GM11168 (cell line): ENCODE results near the gene AHCYL1.
"Not testable (repeated sequence)": the region's sequence is repeated elsewhere in the genome, so short reads cannot be mapped to it uniquely, and the experiment has no call there.

ENCODE experiments used
- in situ Hi-C: fragments of 300-500 bp; cut with MboI; formaldehyde crosslinking; loops from one replicate; pipeline ENCODE4 v1.12.0; 2022; ENCODE audit warnings: low sequenced_read_pairs; ENCODE audit not compliant: unreplicated experiment

The AHCYL1 gene

GRCh38 chr1:110030687-110031086 is 46.1 kb downstream of the AHCYL1 start:
- in situ Hi-C loops = not testable (repeated sequence)

GRCh38 chr1:110032327-110032726 is 47.8 kb downstream of the AHCYL1 start:
- in situ Hi-C loops = no loop called here

GRCh38 chr1:110033421-110033820 is 48.9 kb downstream of the AHCYL1 start:
- in situ Hi-C loops = no loop called here

GRCh38 chr1:110034040-110034450 is 49.5 kb downstream of the AHCYL1 start:
- in situ Hi-C loops = no loop called here

GRCh38 chr1:110034451-110035235 is 50.1 kb downstream of the AHCYL1 start, which contains the start of gene STRIP1:
Gene STRIP1, plus strand, starts transcription at chr1:110034624. Its CDS starts 14 bp downstream, at chr1:110034638.
- in situ Hi-C loops = no loop called here

GRCh38 chr1:110035236-110035752 is 50.7 kb downstream of the AHCYL1 start:
- in situ Hi-C loops = no loop called here

GRCh38 chr1:110038271-110038670 is 53.7 kb downstream of the AHCYL1 start:
- in situ Hi-C loops = no loop called here

GRCh38 chr1:110039641-110040040 is 55.1 kb downstream of the AHCYL1 start:
- in situ Hi-C loops = no loop called here

- in situ Hi-C loops = no loop called here
These were observed 56.0 kb downstream of the AHCYL1 start for GRCh38 chr1:110040548-110040947.

GRCh38 chr1:110043016-110043415 is 58.5 kb downstream of the AHCYL1 start:
- in situ Hi-C loops = no loop called here

- in situ Hi-C loops = no loop called here
These were observed 62.9 kb downstream of the AHCYL1 start for GRCh38 chr1:110047463-110047862.

- in situ Hi-C loops = no loop called here
These were observed 63.7 kb downstream of the AHCYL1 start for GRCh38 chr1:110048240-110048639.

GRCh38 chr1:110048923-110049601 is 64.5 kb downstream of the AHCYL1 start:
- in situ Hi-C loops = no loop called here

GRCh38 chr1:110049801-110050601 is 65.4 kb downstream of the AHCYL1 start:
- in situ Hi-C loops = no loop called here

GRCh38 chr1:110050602-110051261 is 66.2 kb downstream of the AHCYL1 start:
- in situ Hi-C loops = no loop called here

GRCh38 chr1:110051262-110051648 is 66.7 kb downstream of the AHCYL1 start:
- in situ Hi-C loops = no loop called here

GRCh38 chr1:110053552-110054428 is 69.2 kb downstream of the AHCYL1 start:
- in situ Hi-C loops = no loop called here

GRCh38 chr1:110055493-110056284 is 71.1 kb downstream of the AHCYL1 start:
- in situ Hi-C loops = no loop called here
